Stimulated activated CD8-positive, alpha-beta memory T cell treated with anti-CD3 and anti-CD28 coated beads, Interleukin-12 subunit alpha, Interleukin-12 subunit beta, amount 100 ng/mL, for 24 hours (primary cell): ENCODE results near the gene CAV2.
"Not testable (repeated sequence)": the region's sequence is repeated elsewhere in the genome, so short reads cannot be mapped to it uniquely, and the experiment has no call there.

Source experiments
- DNase-seq: peaks from one replicate; pipeline ENCODE4 v3.0.0-alpha.2; 2020; ENCODE audit errors: extremely low read depth

Gene CAV2

GRCh38 chr7:116499168-116500077 lies at the start of gene CAV2:
CAV2 (plus strand) TSS chr7:116499738; CDS start chr7:116499782, 44 bp downstream.
- no peak for DNase-seq

GRCh38 chr7:116449950-116450349 lies 49.6 kb upstream of the CAV2 start:
- no peak for DNase-seq

GRCh38 chr7:116451957-116452729 lies 47.4 kb upstream of the CAV2 start:
- no peak for DNase-seq

- DNase-seq = no peak
Observed at GRCh38 chr7:116454377-116454776, 45.2 kb upstream of the CAV2 start.

- no peak for DNase-seq
Observed at GRCh38 chr7:116455009-116455408, 44.5 kb upstream of the CAV2 start.

- no peak for DNase-seq
Observed at GRCh38 chr7:116455499-116455898, 44.0 kb upstream of the CAV2 start.

GRCh38 chr7:116461500-116461899 lies 38.0 kb upstream of the CAV2 start:
- no peak for DNase-seq

GRCh38 chr7:116463956-116464355 lies 35.6 kb upstream of the CAV2 start:
- DNase-seq = no peak

GRCh38 chr7:116464375-116464774 lies 35.2 kb upstream of the CAV2 start:
- DNase-seq = no peak

- DNase-seq = no peak
Observed at GRCh38 chr7:116465125-116465524, 34.4 kb upstream of the CAV2 start.

GRCh38 chr7:116468534-116468933 lies 31.0 kb upstream of the CAV2 start:
- no peak for DNase-seq

- no peak for DNase-seq
Observed at GRCh38 chr7:116477625-116478024, 21.9 kb upstream of the CAV2 start.

- no peak for DNase-seq
Observed at GRCh38 chr7:116478834-116479233, 20.7 kb upstream of the CAV2 start.

GRCh38 chr7:116483271-116483942 lies 16.1 kb upstream of the CAV2 start:
- DNase-seq = no peak

GRCh38 chr7:116484389-116484788 lies 15.1 kb upstream of the CAV2 start:
- not testable (repeated sequence) for DNase-seq

- DNase-seq = no peak
Observed at GRCh38 chr7:116487907-116488521, 11.5 kb upstream of the CAV2 start.

GRCh38 chr7:116490351-116490750 lies 9.2 kb upstream of the CAV2 start:
- no peak for DNase-seq

- DNase-seq = no peak
Observed at GRCh38 chr7:116491887-116492653, 7.5 kb upstream of the CAV2 start.

GRCh38 chr7:116492654-116493109 lies 6.9 kb upstream of the CAV2 start:
- DNase-seq = no peak

- no peak for DNase-seq
Observed at GRCh38 chr7:116493449-116493848, 6.1 kb upstream of the CAV2 start.

GRCh38 chr7:116494472-116494871 lies 5.1 kb upstream of the CAV2 start:
- no peak for DNase-seq
